ENCODE data around the gene SH2D3C.

The SH2D3C gene

GRCh38 chr9:127723013-127723412 is 55.5 kb downstream of the SH2D3C start:
- peak; percentile 9; the same call in 1 of the 3 replicates for ATAC-seq
- no peak for TF ChIP-seq ZC3H10 (CRISPR knock-in tag; IDR thresholded peaks at IDR 0.05)
- TF ChIP-seq CSDC2 (CRISPR knock-in tag; IDR thresholded peaks at IDR 0.05): no peak
- TF ChIP-seq CSRNP3 (CRISPR knock-in tag; IDR thresholded peaks at IDR 0.05): no peak
- no peak for TF ChIP-seq TOX (CRISPR knock-in tag; IDR thresholded peaks at IDR 0.05; ENCODE audit: borderline replicate concordance)
- no peak for TF ChIP-seq ZFP3 (CRISPR knock-in tag; IDR thresholded peaks at IDR 0.05)
- no peak for TF ChIP-seq ZNF8 (CRISPR knock-in tag; IDR thresholded peaks at IDR 0.05)
- TF ChIP-seq PPARA (CRISPR knock-in tag; IDR thresholded peaks at IDR 0.05; ENCODE audit: borderline replicate concordance): no peak
- no peak for TF ChIP-seq ARNTL (CRISPR knock-in tag; IDR thresholded peaks at IDR 0.05; ENCODE audit: borderline replicate concordance, low read depth)
- TF ChIP-seq TSHZ2 (CRISPR knock-in tag; IDR thresholded peaks at IDR 0.05): no peak
- no peak for TF ChIP-seq ZFP30 (CRISPR knock-in tag; IDR thresholded peaks at IDR 0.05)
- TF ChIP-seq PATZ1 (CRISPR knock-in tag; IDR thresholded peaks at IDR 0.05; ENCODE audit: borderline replicate concordance): no peak
- no peak for TF ChIP-seq POU6F1 (CRISPR knock-in tag; IDR thresholded peaks at IDR 0.05; ENCODE audit: borderline replicate concordance, low read depth)
- no peak for TF ChIP-seq OSR1 (CRISPR knock-in tag; IDR thresholded peaks at IDR 0.05)
- TF ChIP-seq ESRRG (CRISPR knock-in tag; IDR thresholded peaks at IDR 0.05): no peak
- no peak for TF ChIP-seq GLIS3 (CRISPR knock-in tag; IDR thresholded peaks at IDR 0.05)
- TF ChIP-seq ZNF70 (CRISPR knock-in tag; IDR thresholded peaks at IDR 0.05): no peak
- no peak for TF ChIP-seq RARB (CRISPR knock-in tag; IDR thresholded peaks at IDR 0.05)
- no peak for TF ChIP-seq ZNF565 (CRISPR knock-in tag; conservative IDR thresholded peaks at IDR 0.05; ENCODE audit: low read depth)

- no peak for ATAC-seq
- TF ChIP-seq ARNTL (CRISPR knock-in tag; IDR thresholded peaks at IDR 0.05; ENCODE audit: borderline replicate concordance, low read depth) (no peak), TSHZ2 (CRISPR knock-in tag; IDR thresholded peaks at IDR 0.05) (no peak), CREB5 (CRISPR knock-in tag; IDR thresholded peaks at IDR 0.05; ENCODE audit: low read depth) (no peak), ZFP3 (CRISPR knock-in tag; IDR thresholded peaks at IDR 0.05) (no peak), GLIS3 (CRISPR knock-in tag; IDR thresholded peaks at IDR 0.05) (no peak), PATZ1 (CRISPR knock-in tag; IDR thresholded peaks at IDR 0.05; ENCODE audit: borderline replicate concordance) (no peak), ISL1 (CRISPR knock-in tag; IDR thresholded peaks at IDR 0.05) (no peak), ZNF565 (CRISPR knock-in tag; conservative IDR thresholded peaks at IDR 0.05; ENCODE audit: low read depth) (no peak), ZFP30 (CRISPR knock-in tag; IDR thresholded peaks at IDR 0.05) (no peak), ZNF70 (CRISPR knock-in tag; IDR thresholded peaks at IDR 0.05) (no peak), ZNF8 (CRISPR knock-in tag; IDR thresholded peaks at IDR 0.05) (no peak), ESRRG (CRISPR knock-in tag; IDR thresholded peaks at IDR 0.05) (no peak), BACH2 (CRISPR knock-in tag; IDR thresholded peaks at IDR 0.05; ENCODE audit: borderline replicate concordance) (no peak), TCF4 (CRISPR knock-in tag; IDR thresholded peaks at IDR 0.05; ENCODE audit: borderline replicate concordance) (no peak), OSR1 (CRISPR knock-in tag; IDR thresholded peaks at IDR 0.05) (no peak), CSRNP3 (CRISPR knock-in tag; IDR thresholded peaks at IDR 0.05) (no peak), RARB (CRISPR knock-in tag; IDR thresholded peaks at IDR 0.05) (no peak), ZC3H10 (CRISPR knock-in tag; IDR thresholded peaks at IDR 0.05) (no peak)
These were observed 56.3 kb downstream of the SH2D3C start for GRCh38 chr9:127722055-127722745.
